ENCODE data around the gene CAMK4.

DNA sequence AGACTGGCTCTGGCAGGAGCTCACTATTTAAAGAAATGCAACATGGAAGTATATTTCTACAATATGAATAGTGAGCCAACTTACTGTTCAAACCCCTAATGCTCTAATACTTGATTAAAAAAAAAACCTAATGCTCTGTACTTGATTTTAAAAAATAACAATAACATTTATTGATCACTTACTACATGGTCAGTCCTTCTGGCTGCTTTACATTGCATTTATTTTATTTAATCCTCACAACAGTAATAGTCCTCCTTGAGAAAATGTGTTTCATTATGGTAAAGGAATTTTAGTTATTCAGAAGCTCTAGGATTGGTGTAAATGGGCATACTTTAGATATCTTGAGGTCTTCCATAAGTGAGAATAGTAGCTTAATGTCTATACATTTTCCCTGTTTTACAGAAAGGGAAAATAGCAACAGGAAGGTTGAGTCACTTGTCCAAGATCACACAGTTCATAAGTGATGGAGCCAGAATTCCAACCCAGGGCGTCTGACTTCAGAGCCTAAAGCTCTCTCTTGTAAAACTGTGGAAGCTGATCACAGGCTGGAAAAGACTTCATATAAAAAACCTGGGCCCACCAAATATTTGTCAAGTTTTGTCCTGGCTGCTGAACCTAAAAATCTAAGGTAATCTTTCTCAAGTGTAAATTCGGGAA is 287.1 kb downstream of the CAMK4 start:
- TF ChIP-seq CTCF (IDR thresholded peaks at IDR 0.05 in 2 of 3, conservative IDR thresholded peaks at IDR 0.05 in 1 of 3; ENCODE audit: borderline replicate concordance in 1 of 3, insufficient read depth in 1 of 3, low read depth in 2 of 3, low read length in 2 of 3) (no peak), POLR2A (IDR thresholded peaks at IDR 0.05; ENCODE audit: borderline replicate concordance, extremely low read depth, insufficient read depth, insufficient read length) (no peak), ZBTB33 (IDR thresholded peaks at IDR 0.05; ENCODE audit: extremely low read depth, insufficient replicate concordance, low read length) (no peak), CBX3 (IDR thresholded peaks at IDR 0.05; ENCODE audit: low read depth) (no peak), EZH2phosphoT487 (IDR thresholded peaks at IDR 0.05; ENCODE audit: borderline replicate concordance) (no peak), RAD21 (IDR thresholded peaks at IDR 0.05; ENCODE audit: low read depth) (no peak), POLR2AphosphoS5 (IDR thresholded peaks at IDR 0.05; ENCODE audit: low read depth, low read length) (no peak)

Measured in HCT116 (cell line).